H9 (cell line): ENCODE measurements around the gene SGF29. TPM values are rescaled to one million over a fixed set of nuclear protein-coding genes. Genes with fewer than 3 reads are reported as not detected.
"Not testable (repeated sequence)": the region's sequence is repeated elsewhere in the genome, so short reads cannot be mapped to it uniquely, and the experiment has no call there.

ENCODE experiments used
- DNase-seq: peaks from one replicate; pipeline ENCODE4 v3.0.0-alpha.2; 2017
- H2AFZ ChIP-seq: one replicate; pipeline ENCODE4 v1.6.1; 2013; ENCODE audit warnings: mild to moderate bottlenecking, low read length, control low read depth, moderate library complexity
- H2AK5ac ChIP-seq: 2 replicates; pipeline ENCODE4 v1.6.1; 2013; ENCODE audit warnings: low read length, control low read depth, mixed read lengths; ENCODE audit not compliant: insufficient read length
- H2BK120ac ChIP-seq: one replicate; pipeline ENCODE4 v1.6.1; 2013; ENCODE audit warnings: low read depth, mild to moderate bottlenecking, low read length, control low read depth, inconsistent platforms; ENCODE audit not compliant: poor library complexity, severe bottlenecking
- H2BK12ac ChIP-seq: 2 replicates; pipeline ENCODE4 v1.6.1; 2013; ENCODE audit warnings: low read length, control low read depth, mixed read lengths, low read depth; ENCODE audit not compliant: insufficient read length
- H2BK15ac ChIP-seq: 2 replicates; pipeline ENCODE4 v1.6.1; 2013; ENCODE audit warnings: low read depth, low read length, control low read depth
- H2BK20ac ChIP-seq: one replicate; pipeline ENCODE4 v1.6.1; 2013; ENCODE audit warnings: low read depth, mild to moderate bottlenecking, low read length, control low read depth, inconsistent platforms; ENCODE audit not compliant: poor library complexity, severe bottlenecking
- H2BK5ac ChIP-seq: 2 replicates; pipeline ENCODE4 v1.6.1; 2013; ENCODE audit warnings: low read length, control low read depth, mixed read lengths; ENCODE audit not compliant: insufficient read length
- H3K14ac ChIP-seq: 2 replicates; pipeline ENCODE4 v1.6.1; 2013; ENCODE audit warnings: low read length, control low read depth; ENCODE audit not compliant: insufficient read depth
- H3K18ac ChIP-seq: 2 replicates; pipeline ENCODE4 v1.6.1; 2013; ENCODE audit warnings: low read depth, mild to moderate bottlenecking, mixed read lengths, low read length, control low read depth; ENCODE audit not compliant: insufficient read length
- H3K23ac ChIP-seq: 2 replicates; pipeline ENCODE4 v1.6.1; 2013; ENCODE audit warnings: low read length, control low read depth, mixed read lengths, low read depth; ENCODE audit not compliant: insufficient read length
- H3K23me2 ChIP-seq: 2 replicates; pipeline ENCODE4 v1.6.1; 2013; ENCODE audit warnings: low read depth, mild to moderate bottlenecking, mixed read lengths, low read length, control low read depth; ENCODE audit not compliant: insufficient read length, poor library complexity, severe bottlenecking
- H3K27ac ChIP-seq: 2 replicates; pipeline ENCODE4 v1.5.1; 2013; ENCODE audit warnings: low read length, control low read depth, mixed read lengths, low read depth; ENCODE audit not compliant: insufficient read length
- H3K27me3 ChIP-seq: 2 replicates; pipeline ENCODE4 v1.6.1; 2013; ENCODE audit warnings: low read length, control low read depth, inconsistent platforms; ENCODE audit not compliant: insufficient read depth
- H3K4ac ChIP-seq: 2 replicates; pipeline ENCODE4 v1.6.1; 2013; ENCODE audit warnings: low read depth, mild to moderate bottlenecking, control low read depth, inconsistent platforms, low read length, moderate library complexity
- H3K4me1 ChIP-seq: 2 replicates; pipeline ENCODE4 v1.6.1; 2013; ENCODE audit warnings: low read length, control low read depth, inconsistent platforms; ENCODE audit not compliant: insufficient read depth
- H3K4me2 ChIP-seq: 2 replicates; pipeline ENCODE4 v1.6.1; 2013; ENCODE audit warnings: low read length, control low read depth, mixed read lengths; ENCODE audit not compliant: insufficient read length, insufficient read depth
- H3K56ac ChIP-seq: 2 replicates; pipeline ENCODE4 v1.6.1; 2013; ENCODE audit warnings: low read depth, mild to moderate bottlenecking, mixed read lengths, low read length, control low read depth; ENCODE audit not compliant: insufficient read length
- H3K79me1 ChIP-seq: 2 replicates; pipeline ENCODE4 v1.6.1; 2013; ENCODE audit warnings: low read depth, mild to moderate bottlenecking, moderate library complexity, low read length, control low read depth, inconsistent platforms; ENCODE audit not compliant: insufficient read depth, poor library complexity, severe bottlenecking
- H3K79me2 ChIP-seq: 2 replicates; pipeline ENCODE4 v1.6.1; 2013; ENCODE audit warnings: low read length, control low read depth, inconsistent platforms; ENCODE audit not compliant: insufficient read depth
- H3K9ac ChIP-seq: 2 replicates; pipeline ENCODE4 v1.6.1; 2013; ENCODE audit warnings: low read length, control low read depth, mixed read lengths; ENCODE audit not compliant: insufficient read length; ENCODE audit errors: extremely low read depth
- H3K9me3 ChIP-seq: one replicate; pipeline ENCODE4 v1.6.1; 2013; ENCODE audit warnings: low read depth, low read length, inconsistent platforms; ENCODE audit not compliant: control insufficient read depth
- H3T11ph ChIP-seq: one replicate; pipeline ENCODE4 v1.6.1; 2013; ENCODE audit warnings: mild to moderate bottlenecking, low read length, control low read depth, inconsistent platforms
- H4K20me1 ChIP-seq: one replicate; pipeline ENCODE4 v1.6.1; 2013; ENCODE audit not compliant: control insufficient read depth, insufficient read length, insufficient read depth
- H4K5ac ChIP-seq: 2 replicates; pipeline ENCODE4 v1.6.1; 2013; ENCODE audit warnings: low read depth, mild to moderate bottlenecking, mixed read lengths, low read length, control low read depth; ENCODE audit not compliant: insufficient read length
- H4K8ac ChIP-seq: replicated peaks from 2 replicates; pipeline ENCODE4 v1.6.1; 2013; ENCODE audit warnings: low read length, control low read depth, mixed read lengths, low read depth; ENCODE audit not compliant: insufficient read length
- H4K91ac ChIP-seq: 2 replicates; pipeline ENCODE4 v1.6.1; 2013; ENCODE audit warnings: low read depth, mild to moderate bottlenecking, moderate library complexity, mixed read lengths, low read length, control low read depth; ENCODE audit not compliant: insufficient read length
- H3K27ac Mint-ChIP-seq, 3 experiments: 2 replicates in 2 of 3; 3 replicates in 1 of 3; pipeline ENCODE4 v1.8.0; 2020 to 2021; ENCODE audit warnings: mixed read lengths in 3 of 3, mild to moderate bottlenecking in 1 of 3, moderate library complexity in 1 of 3
- H3K27me3 Mint-ChIP-seq: 2 replicates; pipeline ENCODE4 v1.8.0; 2021; ENCODE audit warnings: low read depth, mild to moderate bottlenecking, moderate library complexity, mixed read lengths
- H3K36me3 Mint-ChIP-seq, 3 experiments: 2 replicates in 2 of 3; 3 replicates in 1 of 3; pipeline ENCODE4 v1.8.0; 2020 to 2021; ENCODE audit warnings: low read depth in 3 of 3, mixed read lengths in 3 of 3; ENCODE audit not compliant: insufficient read depth in 1 of 3
- H3K4me1 Mint-ChIP-seq, 2 experiments: 2 replicates each; pipeline ENCODE4 v1.8.0; 2020; ENCODE audit warnings: mixed read lengths in 2 of 2
- H3K4me3 Mint-ChIP-seq, 2 experiments: 2 replicates in 1 of 2; 3 replicates in 1 of 2; pipeline ENCODE4 v1.8.0; 2020 to 2021; ENCODE audit warnings: mild to moderate bottlenecking in 2 of 2, mixed read lengths in 2 of 2, moderate library complexity in 1 of 2
- H3K9me3 Mint-ChIP-seq, 2 experiments: 2 replicates in 1 of 2; 3 replicates in 1 of 2; pipeline ENCODE4 v1.8.0; 2020; ENCODE audit warnings: mild to moderate bottlenecking in 2 of 2, mixed read lengths in 2 of 2, moderate library complexity in 1 of 2
- WGBS: extraction: QIAGEN DNeasy Blood & Tissue Kit; methylation state at CpG from one replicate; pipeline ENCODE4 v1.1.7; 2013; ENCODE audit warnings: missing lambda C conversion rate, low lambda C conversion rate, mixed read lengths; ENCODE audit not compliant: insufficient read length; ENCODE audit errors: extremely low coverage; 5-methylcytosine and 5-hydroxymethylcytosine counted together
- total RNA-seq: library from RNA; stranded (reverse); gene quantifications from 2 replicates; pipeline ENCODE4 v1.2.1, GENCODE V29; 2021

SGF29 gene
- total RNA-seq, 1 experiment from 2014 or later = 24.8 TPM

DNA sequence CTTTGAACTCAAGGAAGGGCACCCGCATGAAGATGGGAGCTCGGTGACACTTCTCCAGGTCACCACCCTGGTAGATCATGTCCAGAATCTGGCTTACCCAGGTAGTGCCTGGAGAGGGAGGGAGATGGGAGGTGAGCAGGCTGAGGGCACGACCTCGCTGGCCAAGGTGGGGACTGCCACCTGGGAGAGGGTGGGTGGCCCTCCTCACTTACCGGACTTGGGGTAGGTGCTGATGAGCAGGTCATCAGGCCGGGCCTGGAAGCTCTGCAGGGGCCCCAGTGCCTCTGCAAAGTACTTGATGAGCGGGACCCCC, 54.7 kb downstream of the SGF29 start:
- H2BK20ac ChIP-seq, H3K4ac ChIP-seq, H3K4me3 Mint-ChIP-seq, H3K14ac ChIP-seq, H4K20me1 ChIP-seq, H2BK120ac ChIP-seq, H3K4me2 ChIP-seq, H3K36me3 Mint-ChIP-seq, H2AK5ac ChIP-seq, H3K23me2 ChIP-seq, H2AFZ ChIP-seq, H3K9me3 Mint-ChIP-seq, H3K9me3 ChIP-seq, H4K5ac ChIP-seq, H3K27ac Mint-ChIP-seq, H3K9ac ChIP-seq, H3K56ac ChIP-seq, H3K27me3 ChIP-seq, H3K27ac ChIP-seq, H3K18ac ChIP-seq, H4K91ac ChIP-seq, H2BK5ac ChIP-seq, H3K27me3 Mint-ChIP-seq, H3T11ph ChIP-seq, H2BK12ac ChIP-seq, H3K79me2 ChIP-seq, H3K4me1 ChIP-seq, H3K23ac ChIP-seq, DNase-seq, H4K8ac ChIP-seq, H3K79me1 ChIP-seq, H2BK15ac ChIP-seq: not testable (repeated sequence)
- no CpG with 5 or more reads among the region's 7 CpGs for WGBS
- H3K4me1 Mint-ChIP-seq = peaks cover 17 to 22% of the 10 kb centered on the region in 2 experiments

GRCh38 chr16:28608867-28609596, 55.3 kb downstream of the SGF29 start:
- not testable (repeated sequence) for H3K56ac ChIP-seq, H3K9ac ChIP-seq, H3K27ac ChIP-seq, H2AK5ac ChIP-seq, H2BK15ac ChIP-seq, H3K14ac ChIP-seq, H2BK12ac ChIP-seq, H3K79me1 ChIP-seq, H3K4ac ChIP-seq, H4K8ac ChIP-seq, H3K27me3 ChIP-seq, H2BK20ac ChIP-seq, H3K23me2 ChIP-seq, H3K79me2 ChIP-seq, H3K23ac ChIP-seq, H3T11ph ChIP-seq, H2BK5ac ChIP-seq, H3K9me3 ChIP-seq, H2BK120ac ChIP-seq, H3K4me2 ChIP-seq, H3K18ac ChIP-seq, H4K91ac ChIP-seq, H3K9me3 Mint-ChIP-seq, H3K36me3 Mint-ChIP-seq, H4K20me1 ChIP-seq, H4K5ac ChIP-seq, H3K27me3 Mint-ChIP-seq, H2AFZ ChIP-seq, H3K4me3 Mint-ChIP-seq, H3K4me1 ChIP-seq
- DNase-seq = peak; percentile 17
- no CpG with 5 or more reads among the region's 11 CpGs for WGBS
- peaks cover 17 to 22% of the 10 kb centered on the region in 2 experiments for H3K4me1 Mint-ChIP-seq
- peak overlapping the region; percentile 53 to 91 (median 82); a peak in 2 of 7 replicates for H3K27ac Mint-ChIP-seq
